HG03103 (cell line): ENCODE measurements around the gene PHKG2.

ENCODE experiments used
- ATAC-seq: cut with Tn5 transposase; IDR thresholded peaks from one replicate; pipeline ENCODE4 v1.9.1; 2021; ENCODE audit warnings: low read depth; ENCODE audit not compliant: unreplicated experiment

PHKG2 gene

DNA sequence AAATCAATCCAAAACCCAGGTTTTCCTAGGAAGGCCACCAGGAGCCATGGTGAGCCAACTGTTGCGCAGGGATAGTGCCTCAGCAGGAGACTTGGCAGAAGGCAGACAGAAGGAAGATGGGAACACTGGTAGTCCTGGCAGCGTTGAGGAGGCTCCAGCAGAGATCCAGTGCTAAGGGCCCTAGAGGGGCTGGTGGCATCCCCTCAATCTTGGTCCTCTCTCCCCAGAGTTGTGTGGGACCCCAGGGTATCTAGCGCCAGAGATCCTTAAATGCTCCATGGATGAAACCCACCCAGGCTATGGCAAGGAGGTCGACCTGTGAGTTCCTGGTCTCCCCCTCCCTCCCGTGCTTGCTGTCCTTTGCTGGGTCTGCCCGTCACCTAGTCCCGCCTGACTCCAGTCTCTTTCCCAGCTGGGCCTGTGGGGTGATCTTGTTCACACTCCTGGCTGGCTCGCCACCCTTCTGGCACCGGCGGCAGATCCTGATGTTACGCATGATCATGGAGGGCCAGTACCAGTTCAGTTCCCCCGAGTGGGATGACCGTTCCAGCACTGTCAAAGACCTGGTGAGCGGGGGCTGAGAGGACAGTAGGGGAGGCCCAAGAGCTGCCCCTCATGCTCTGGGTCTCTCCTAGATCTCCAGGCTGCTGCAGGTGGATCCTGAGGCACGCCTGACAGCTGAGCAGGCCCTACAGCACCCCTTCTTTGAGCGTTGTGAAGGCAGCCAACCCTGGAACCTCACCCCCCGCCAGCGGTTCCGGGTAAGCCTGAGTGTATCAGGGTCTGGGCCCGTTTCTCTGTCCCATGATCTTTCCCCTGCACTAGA is 7.9 kb downstream of the PHKG2 start:
- no peak for ATAC-seq

DNA sequence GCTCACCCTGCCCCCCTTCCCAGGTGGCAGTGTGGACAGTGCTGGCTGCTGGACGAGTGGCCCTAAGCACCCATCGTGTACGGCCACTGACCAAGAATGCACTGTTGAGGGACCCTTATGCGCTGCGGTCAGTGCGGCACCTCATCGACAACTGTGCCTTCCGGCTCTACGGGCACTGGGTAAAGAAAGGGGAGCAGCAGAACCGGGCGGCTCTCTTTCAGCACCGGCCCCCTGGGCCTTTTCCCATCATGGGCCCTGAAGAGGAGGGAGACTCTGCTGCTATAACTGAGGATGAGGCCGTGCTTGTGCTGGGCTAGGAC is 8.5 kb downstream of the PHKG2 start:
- no peak for ATAC-seq

DNA sequence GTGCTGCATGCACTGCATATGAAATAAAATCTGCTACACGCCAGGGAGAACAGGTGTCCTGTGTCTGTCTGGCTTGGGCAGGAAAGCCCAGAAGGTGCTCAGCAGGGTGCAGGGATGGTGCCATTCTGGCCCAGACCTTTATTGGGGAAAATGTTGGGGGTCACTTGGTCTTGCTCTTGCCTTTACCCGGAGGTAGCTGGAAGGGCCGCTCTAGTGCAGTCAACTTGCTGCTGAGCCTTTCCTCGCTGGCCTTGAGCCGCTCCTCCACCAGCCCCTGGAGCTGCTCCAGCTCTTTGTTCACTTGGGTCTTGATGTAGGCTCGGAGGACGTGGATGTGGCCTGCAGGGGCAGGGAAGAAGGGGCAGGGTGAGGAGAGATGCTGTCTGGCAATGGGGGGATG is 9.1 kb downstream of the PHKG2 start:
- no peak for ATAC-seq

DNA sequence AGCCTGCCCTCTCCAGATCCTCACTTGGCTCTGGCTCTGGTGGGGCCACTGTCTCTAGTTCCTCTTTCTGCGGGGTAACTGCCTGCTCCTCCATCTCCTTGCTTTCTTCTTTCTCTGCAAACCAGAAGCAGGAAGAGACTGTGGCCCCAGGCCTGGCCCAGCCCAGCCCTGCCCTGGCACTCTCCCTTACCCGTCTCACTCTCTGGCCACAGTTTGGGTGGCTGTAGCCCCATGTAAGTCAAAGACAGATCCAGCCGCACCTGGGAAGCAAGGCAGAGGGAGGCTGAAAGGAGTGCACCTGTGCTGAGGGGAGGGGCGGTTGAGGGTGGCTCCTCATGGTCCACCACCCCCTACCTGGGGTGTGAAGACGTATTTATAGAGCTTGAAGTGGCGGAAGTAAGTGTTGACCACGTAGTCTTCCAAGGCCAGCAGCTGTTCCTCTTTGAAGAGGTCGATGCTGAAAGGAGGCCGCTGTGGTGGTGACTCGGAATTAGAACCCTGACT is 10.8 kb downstream of the PHKG2 start:
- ATAC-seq: no peak

DNA sequence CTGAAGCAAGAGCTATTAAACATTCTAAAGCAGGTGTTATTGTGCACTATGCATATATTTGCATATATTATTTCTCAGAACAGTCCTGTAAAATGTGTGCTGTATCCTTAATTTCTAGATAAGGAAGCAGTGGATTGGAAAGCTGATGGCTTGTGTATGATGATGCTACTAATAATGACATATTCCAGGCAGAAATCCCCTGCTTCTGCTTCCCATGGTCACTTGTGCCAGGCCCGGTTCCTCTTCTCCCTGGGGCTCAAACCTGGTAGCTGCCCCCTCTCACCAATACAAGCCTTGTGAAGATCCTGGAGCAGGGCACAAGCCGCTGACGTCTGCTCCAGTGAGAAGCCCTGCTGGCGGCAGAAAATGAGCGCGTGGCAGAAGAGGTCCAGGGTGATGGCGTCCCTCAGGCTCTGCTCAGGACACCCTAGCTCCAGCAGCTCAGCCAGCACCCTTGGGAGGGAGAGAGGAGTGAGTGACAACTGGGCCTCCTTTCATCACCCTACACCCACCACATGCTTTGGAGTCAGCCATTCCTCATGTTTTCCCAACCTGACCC is 11.9 kb downstream of the PHKG2 start:
- ATAC-seq: no peak

DNA sequence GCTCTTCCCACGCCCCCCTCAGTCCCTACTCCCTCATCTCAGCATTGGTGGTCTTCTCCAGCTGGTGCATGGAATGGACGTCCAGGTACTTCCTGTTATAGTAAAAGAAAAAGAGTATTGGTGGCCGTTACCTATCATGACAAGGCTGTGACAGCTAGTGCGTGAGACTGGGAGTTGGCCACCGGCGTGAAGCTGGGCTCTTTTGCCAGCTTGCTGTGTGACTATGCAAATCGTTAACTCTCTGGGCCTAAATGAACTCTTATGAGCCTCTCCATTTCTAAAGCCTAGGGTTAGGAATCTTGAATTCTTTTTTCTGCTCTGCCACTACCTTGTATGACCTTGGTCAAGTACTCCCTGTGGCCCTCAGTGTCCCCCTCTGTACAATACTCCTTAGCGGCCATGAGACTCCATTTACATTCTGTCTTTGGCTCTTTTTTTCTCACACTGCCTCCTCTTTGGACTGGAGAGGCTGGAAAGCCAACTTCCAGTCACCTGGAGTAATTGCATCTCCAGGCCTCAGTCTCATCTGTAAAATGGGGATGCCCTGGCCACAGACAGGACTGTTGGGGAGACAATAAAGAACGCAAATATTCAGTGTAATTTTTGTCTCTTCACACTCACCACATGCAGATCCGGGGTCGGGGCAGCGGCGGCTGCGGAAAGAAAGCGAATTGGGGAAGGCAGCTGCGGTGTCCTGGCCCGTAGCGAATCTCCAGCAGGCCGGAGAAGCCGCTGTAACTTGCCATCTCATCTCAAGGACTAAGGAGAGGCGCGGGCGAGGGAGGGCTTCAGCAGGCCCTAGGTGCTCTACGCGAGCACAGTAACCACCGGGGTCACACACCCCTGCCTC is 12.6 kb downstream of the PHKG2 start:
- no peak for ATAC-seq

DNA sequence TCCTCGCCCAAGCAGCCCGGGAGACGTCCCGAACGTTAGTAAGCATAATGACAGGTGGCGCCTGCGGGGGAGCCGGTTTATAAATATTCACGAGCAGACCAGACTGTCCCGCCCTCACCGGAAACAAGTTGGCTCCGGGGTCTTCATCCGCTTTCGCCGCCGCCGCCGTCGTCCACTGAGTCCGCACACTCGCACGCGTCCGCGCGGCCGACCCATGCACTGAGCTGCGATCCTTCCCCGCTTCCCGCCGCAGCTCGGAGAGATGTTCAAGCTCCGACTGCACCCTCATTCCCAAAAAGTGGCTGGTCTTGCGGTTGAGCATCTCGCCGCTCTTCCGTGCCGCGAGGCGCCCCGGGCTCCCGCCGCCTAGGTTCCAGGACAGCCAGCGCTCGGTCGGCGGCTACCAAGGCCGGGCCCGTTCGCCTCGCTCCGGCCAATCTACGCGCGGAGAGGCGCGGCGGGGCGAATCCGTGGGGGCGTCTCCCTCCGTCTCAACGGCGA is 13.3 kb downstream of the PHKG2 start:
- ATAC-seq: peak; percentile 21

DNA sequence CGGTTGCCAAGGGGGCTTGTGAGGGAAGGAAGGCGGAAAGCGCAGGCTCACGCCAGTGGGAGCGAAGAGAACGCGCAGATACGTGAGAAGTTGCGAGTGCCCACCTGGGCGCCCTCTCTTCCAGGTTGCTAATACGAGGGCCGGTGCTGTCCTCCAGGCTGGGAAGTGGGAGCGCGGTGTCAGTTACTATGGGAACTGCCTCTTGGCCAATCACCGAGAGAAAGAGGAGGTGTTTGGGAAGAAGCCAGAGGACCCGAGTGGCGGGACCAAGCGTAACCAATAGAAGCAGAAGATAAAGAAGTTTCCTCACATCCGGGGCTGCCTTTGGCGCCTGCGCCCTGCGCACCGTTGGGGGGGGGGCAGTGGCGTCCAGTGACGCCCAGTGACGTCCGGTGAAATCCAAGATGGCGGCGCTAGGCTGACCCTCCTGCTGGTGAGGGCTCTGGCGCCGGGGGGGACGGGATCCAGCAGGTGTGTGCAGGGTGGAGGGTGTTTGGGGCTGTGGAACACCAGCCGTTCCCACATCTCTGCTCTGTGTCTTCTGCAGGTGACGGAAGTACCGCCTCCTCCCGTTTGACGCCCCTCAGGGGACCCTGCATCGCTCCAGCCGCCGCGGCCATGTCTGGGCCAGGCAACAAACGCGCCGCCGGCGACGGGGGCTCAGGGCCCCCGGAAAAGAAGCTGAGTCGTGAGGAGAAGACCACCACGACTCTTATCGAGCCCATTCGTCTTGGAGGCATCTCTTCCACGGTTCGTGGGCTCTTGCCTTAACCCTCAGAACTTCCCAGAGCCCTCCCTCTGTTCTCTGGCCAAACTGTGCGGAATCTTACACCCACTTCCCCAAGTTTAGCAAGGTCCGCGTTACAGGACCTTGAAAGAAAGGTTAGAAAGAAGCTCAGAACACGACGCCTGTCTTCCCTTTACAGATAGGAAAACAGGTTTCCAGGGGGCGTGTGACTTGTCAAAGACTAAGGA is 14.0 kb downstream of the PHKG2 start, which contains the start of the genes CFAP119 and RNF40:
TSS of gene CFAP119 (minus strand) at position 135 of the 975 bp plus-strand sequence. CDS start 314 bp downstream, outside the sequence.
TSS of gene RNF40 (plus strand) at position 395 of the 975 bp plus-strand sequence. CDS start at position 619, 224 bp downstream.
- peak; percentile 81 for ATAC-seq

DNA sequence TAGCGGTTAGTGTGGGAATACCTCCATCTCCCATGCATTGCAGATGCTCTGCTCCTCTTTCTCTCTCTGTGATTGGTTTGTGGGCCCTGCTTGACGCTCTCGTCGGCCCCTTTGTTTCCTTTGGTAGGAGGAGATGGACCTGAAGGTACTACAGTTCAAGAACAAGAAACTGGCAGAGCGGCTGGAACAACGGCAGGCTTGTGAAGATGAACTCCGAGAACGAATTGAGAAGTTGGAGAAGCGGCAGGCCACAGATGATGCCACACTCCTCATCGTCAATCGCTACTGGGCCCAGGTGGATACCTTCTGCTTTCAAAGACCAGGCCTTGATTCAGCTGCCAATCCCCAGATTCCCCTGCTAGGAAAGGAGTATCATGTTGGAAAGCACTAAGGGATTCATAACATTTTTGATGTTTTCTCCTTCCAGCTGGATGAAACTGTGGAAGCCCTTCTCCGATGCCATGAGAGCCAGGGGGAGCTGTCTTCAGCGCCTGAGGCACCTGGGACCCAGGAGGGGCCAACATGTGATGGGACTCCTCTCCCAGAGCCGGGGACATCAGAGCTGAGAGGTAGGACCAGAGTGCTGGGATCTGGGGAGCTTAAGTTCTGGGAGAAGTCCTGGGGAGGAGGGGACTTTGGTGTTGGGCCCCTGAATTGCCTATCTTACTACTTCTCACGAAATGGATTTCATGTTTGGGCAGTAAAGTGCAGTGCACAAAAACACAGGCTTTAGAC is 14.9 kb downstream of the PHKG2 start:
- no peak for ATAC-seq

DNA sequence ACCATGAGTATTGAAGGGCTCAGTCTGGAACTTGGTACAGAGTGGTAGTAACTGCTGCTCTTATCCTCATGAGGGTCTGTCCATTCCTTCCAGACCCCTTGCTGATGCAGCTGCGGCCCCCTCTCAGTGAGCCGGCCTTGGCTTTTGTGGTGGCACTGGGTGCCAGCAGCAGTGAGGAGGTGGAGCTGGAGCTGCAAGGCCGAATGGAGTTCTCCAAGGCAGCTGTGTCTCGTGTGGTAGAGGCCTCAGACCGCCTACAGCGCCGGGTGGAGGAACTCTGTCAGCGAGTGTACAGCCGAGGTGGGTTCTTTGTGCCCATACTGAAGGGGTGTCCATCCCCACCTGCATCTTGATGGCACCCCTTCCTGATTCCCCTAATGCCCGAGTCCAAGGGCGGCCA is 15.9 kb downstream of the PHKG2 start:
- ATAC-seq: no peak

DNA sequence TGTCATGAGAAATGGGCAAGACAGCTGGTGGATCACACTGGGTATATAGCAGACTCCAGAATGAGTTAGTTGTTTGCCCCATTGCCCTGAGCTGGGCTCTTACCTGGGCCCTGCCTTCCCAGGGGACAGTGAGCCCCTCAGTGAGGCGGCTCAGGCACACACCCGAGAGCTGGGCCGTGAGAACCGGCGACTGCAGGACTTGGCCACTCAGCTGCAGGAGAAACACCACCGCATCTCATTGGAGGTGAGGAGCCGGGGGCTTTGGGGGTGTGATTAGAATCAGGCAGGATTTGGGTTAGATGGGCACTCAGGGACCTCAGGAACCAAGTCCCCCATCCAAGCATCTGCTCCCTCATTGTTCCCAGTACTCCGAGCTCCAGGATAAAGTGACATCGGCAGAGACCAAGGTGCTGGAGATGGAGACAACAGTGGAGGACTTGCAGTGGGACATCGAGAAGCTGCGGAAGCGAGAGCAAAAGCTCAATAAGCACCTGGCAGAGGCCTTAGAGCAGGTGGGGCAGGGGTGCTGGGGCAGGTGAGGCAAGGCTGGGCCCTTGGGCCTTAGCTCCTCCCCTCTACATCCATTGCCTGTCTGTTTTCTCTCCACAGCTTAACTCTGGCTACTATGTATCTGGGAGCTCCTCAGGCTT is 16.7 kb downstream of the PHKG2 start:
- ATAC-seq: no peak

DNA sequence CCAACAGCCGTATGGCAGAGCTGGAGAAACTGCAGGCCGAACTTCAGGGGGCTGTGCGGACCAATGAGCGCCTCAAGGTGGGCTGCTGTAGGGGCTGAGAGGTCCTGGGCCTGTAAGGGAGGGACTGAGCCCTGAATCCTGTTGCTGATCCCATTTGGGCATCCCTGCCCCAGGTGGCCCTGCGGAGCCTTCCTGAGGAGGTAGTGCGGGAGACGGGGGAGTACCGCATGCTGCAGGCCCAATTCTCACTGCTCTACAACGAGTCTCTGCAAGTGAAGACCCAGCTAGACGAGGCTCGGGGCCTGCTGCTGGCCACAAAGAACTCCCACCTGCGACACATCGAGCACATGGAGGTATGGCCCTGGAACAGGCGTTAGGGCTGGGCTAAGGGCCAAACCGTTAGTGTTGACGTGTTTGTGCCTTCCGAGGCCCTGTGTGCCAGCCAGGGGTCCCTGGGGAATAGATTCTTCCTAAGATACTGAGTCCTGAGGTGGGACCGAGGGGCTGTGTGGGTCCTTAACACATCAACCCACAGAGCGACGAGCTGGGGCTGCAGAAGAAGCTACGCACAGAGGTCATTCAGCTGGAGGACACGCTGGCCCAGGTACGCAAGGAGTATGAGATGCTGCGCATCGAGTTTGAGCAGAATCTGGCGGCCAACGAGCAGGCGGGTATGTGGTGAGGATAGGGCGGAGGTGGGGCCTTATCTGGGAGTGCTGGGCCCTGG is 18.1 kb downstream of the PHKG2 start:
- no peak for ATAC-seq

DNA sequence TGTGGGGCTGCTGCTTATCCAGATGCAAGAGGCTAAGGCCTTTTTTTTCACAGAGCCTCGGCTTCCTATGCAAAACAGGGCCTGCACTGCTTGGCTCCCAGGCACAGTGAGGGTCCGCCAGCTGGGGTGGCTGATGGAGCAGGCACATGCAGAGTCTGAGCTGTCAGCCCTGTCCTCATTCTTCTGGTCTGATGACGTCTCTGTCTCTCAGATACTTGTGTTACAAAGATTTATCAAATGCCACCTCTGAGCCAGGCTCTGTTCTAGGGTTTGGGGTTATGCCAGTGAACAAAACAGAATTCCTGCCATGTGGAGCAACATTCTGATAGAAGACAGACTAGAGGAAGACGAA is 18.7 kb downstream of the PHKG2 start:
- no peak for ATAC-seq

DNA sequence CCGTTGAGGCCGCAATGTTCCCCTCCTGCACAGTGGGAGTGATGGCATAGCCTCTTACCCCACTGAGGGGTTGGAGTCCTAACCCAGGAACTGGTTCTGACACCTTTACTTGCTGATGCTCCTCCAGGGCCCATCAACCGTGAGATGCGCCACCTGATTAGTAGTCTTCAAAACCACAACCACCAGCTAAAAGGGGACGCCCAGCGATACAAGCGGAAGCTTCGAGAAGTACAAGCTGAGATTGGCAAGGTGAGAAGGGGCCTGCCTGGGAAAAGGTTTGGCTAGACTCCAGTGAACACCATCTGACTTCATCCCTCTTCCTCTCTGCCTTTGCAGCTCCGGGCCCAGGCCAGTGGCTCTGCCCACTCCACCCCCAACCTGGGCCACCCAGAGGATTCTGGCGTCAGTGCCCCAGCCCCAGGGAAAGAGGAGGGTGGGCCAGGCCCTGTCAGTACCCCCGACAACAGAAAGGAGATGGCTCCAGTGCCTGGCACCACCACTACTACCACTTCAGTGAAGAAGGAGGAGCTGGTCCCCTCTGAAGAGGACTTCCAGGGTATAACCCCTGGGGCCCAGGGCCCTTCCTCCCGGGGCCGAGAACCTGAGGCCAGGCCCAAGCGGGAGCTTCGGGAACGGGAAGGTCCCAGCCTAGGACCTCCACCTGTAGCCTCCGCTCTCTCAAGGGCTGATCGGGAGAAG is 19.7 kb downstream of the PHKG2 start:
- ATAC-seq: no peak

DNA sequence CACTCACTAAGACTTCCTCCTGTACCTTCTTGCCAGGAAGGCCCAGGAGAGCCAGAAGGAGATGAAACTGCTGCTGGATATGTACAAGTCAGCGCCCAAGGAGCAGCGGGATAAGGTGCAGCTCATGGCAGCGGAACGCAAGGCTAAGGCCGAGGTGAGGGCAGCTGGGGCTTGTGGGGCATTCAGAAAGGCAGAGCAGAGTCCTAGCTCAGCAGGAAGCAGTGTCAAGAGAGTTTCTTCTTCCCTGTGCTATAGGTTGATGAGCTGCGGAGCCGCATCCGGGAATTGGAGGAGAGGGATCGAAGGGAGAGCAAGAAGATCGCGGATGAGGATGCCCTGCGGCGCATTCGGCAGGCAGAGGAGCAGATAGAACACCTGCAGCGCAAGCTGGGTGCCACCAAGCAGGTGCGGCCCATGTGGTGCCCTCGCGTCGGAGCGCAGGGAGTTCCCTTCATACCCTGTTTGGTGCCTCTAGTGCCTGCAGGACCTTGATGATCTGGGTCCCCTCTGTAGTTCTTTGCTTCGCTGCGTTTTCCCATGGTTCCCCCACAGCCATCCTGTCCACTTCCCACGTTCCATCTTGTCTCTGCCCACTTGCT is 20.5 kb downstream of the PHKG2 start:
- ATAC-seq: no peak

DNA sequence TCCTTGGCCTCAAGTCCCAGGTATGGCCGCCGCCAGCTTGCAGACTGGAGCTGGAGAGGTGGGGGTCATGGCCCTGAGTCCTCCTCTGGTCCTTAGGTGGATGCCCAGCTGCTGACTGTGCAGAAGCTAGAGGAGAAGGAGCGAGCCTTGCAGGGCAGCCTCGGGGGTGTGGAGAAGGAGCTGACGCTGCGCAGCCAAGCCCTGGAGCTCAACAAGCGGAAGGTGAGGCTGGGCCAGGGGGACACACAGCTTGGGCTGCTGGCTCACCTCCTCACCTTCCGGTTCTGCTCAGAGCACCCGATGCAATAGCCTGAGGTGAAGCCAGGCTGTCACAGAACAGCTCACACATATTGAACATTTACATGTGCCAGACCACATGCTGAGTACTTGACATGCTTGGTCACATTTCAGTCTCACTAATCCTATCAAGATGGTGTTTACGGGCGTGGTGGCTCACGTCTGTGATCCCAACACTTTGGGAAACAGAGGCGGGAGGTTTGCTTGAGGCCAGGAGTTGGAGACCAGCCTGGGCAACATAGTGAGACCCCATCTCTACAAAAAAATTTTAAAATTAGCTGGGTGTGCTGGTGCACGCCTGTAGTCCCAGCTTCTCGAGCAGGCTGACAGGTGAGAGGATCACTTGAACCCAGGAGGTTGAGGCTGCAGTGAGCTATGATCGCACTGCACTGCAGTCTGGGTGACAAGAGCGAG is 21.3 kb downstream of the PHKG2 start:
- ATAC-seq: no peak

DNA sequence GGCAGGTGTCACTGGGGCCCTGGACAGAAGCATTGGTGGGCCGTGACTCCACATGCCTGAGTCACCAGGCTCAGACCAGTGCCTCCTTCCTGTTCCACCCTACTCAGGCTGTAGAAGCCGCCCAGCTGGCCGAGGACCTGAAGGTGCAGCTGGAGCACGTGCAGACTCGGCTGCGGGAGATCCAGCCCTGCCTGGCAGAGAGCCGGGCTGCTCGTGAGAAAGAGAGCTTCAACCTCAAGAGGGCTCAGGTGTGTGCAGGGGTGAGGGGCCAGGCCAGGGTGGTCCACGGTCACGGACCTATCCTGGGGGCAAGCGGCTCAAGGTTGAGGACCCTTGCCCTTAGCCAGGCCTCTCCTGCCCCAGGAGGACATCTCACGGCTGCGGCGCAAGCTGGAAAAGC is 23.5 kb downstream of the PHKG2 start:
- ATAC-seq: no peak
